ENCODE measurements around the gene BEST2. TPM values are rescaled to one million over a fixed set of nuclear protein-coding genes. Genes with fewer than 3 reads are reported as not detected.

BEST2 gene
- total and polyA plus RNA-seq, 2 of the 4 experiments (the other 2 are of a cell fraction): not detected

DNA sequence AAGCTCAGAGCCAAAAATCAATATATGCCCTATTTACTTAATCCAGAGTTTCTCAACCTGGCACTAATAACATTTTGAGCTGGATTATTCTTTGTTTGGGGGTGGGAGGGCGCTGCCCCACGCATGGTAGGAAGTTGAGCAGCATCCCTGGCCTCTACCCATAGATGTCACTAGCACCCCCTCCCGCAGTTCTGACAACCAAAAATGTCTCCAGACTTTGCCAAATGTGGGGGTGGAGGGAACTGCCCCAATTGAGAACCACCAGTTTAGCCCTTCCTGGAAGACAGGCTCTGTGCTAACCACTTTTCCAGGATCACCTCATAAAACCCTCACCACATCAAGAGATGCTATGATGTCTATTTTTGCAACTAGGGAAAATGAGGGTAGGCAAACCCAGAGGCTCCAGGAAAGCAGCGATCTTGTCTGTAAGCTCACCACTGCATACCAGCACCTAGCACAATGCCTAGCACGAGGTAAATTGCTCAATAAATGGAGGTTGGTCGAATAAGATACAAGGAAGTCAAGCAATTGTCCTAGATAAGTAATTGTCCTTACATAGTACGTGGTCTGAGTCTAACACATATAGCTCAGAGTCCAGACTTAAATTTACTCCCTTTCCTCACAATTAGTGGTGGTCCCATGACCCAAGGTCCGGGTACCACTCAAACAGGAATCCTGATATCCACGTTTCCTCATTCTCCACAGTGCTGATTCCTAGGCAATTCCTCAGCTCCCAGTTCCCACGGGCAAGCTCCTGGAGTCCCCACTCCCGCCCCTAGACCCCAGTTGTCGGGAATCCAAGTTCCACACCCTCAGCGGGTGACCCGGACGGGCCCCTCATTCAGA, 18.0 kb upstream of the BEST2 start:
- no peak for TF ChIP-seq SMC3 (IDR thresholded peaks at IDR 0.05; ENCODE audit: low read depth, low read length)
- TF ChIP-seq RCOR1 (IDR thresholded peaks at IDR 0.05; ENCODE audit: insufficient replicate concordance, low read length): no peak
- peak; percentile 26; the same call in 1 of the 2 replicates for TF ChIP-seq MXI1 (IDR thresholded peaks at IDR 0.05; ENCODE audit: borderline replicate concordance, low read depth, low read length)
- no peak; the same call in 1 of the 2 replicates for TF ChIP-seq POLR2A (IDR thresholded peaks at IDR 0.05; ENCODE audit: low read depth, low read length)
- TF ChIP-seq CHD1 (IDR thresholded peaks at IDR 0.05; ENCODE audit: low read depth, low read length): 0 out of 2 replicates have a peak, but pooled peaks have one; percentile 24
- TF ChIP-seq MAFK (IDR thresholded peaks at IDR 0.05; ENCODE audit: low read depth, low read length): no peak
- TF ChIP-seq, protein P1, sequence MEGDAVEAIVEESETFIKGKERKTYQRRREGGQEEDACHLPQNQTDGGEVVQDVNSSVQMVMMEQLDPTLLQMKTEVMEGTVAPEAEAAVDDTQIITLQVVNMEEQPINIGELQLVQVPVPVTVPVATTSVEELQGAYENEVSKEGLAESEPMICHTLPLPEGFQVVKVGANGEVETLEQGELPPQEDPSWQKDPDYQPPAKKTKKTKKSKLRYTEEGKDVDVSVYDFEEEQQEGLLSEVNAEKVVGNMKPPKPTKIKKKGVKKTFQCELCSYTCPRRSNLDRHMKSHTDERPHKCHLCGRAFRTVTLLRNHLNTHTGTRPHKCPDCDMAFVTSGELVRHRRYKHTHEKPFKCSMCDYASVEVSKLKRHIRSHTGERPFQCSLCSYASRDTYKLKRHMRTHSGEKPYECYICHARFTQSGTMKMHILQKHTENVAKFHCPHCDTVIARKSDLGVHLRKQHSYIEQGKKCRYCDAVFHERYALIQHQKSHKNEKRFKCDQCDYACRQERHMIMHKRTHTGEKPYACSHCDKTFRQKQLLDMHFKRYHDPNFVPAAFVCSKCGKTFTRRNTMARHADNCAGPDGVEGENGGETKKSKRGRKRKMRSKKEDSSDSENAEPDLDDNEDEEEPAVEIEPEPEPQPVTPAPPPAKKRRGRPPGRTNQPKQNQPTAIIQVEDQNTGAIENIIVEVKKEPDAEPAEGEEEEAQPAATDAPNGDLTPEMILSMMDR (conservative IDR thresholded peaks at IDR 0.05; ENCODE audit: low read depth, low read length): peak; percentile 49
- no peak for TF ChIP-seq RFX5 (IDR thresholded peaks at IDR 0.05; ENCODE audit: low read depth, low read length)
- TF ChIP-seq MAZ (IDR thresholded peaks at IDR 0.05; ENCODE audit: borderline replicate concordance, low read depth, low read length): peak; percentile 36; the same call in 1 of the 2 replicates
- TF ChIP-seq CEBPB (IDR thresholded peaks at IDR 0.05; ENCODE audit: low read depth, low read length): peak; percentile 64; the same call in 1 of the 2 replicates
- TF ChIP-seq, protein P2, sequence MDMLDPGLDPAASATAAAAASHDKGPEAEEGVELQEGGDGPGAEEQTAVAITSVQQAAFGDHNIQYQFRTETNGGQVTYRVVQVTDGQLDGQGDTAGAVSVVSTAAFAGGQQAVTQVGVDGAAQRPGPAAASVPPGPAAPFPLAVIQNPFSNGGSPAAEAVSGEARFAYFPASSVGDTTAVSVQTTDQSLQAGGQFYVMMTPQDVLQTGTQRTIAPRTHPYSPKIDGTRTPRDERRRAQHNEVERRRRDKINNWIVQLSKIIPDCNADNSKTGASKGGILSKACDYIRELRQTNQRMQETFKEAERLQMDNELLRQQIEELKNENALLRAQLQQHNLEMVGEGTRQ (IDR thresholded peaks at IDR 0.05; ENCODE audit: low read depth, low read length): no peak
- peak overlapping the region in 1 of 2 experiments; percentile 95; a peak in 2 of 4 replicates for H4K8ac ChIP-seq (ENCODE audit: low read depth in 2 of 2, low read length in 2 of 2)
- H3K4ac ChIP-seq (ENCODE audit: low read depth, low read length): peak overlapping the region; percentile 87
- H4K5ac ChIP-seq (ENCODE audit: low read depth, low read length): peak overlapping the region; percentile 41; the same call in 1 of the 2 replicates
- no peaks in the 10 kb centered on the region for H3K27me3 ChIP-seq (ENCODE audit: control insufficient read depth, insufficient read depth, low read length)
- peak overlapping the region; percentile 35; the same call in 1 of the 2 replicates for H2AK5ac ChIP-seq (ENCODE audit: low read depth, low read length)
- peak overlapping the region; percentile 97 for H3K4me2 ChIP-seq (ENCODE audit: low read depth, low read length)
- peak overlapping the region; percentile 93 for H3K23ac ChIP-seq (ENCODE audit: low read depth, low read length)
- H3K9me3 ChIP-seq (ENCODE audit: control insufficient read depth, insufficient read depth, low read length): no peaks in the 10 kb centered on the region
- in situ Hi-C loops (cut with MboI; ENCODE audit: low sequenced_read_pairs): no loop called here
- WGBS, 2 experiments (ENCODE audit: extremely low coverage in 2 of 2, insufficient read length in 1 of 2): 0% methylated on average over 1 of the region's 15 CpGs; no CpG with 5 or more reads in 1 of the 2 experiments
- H3K9me1 ChIP-seq (ENCODE audit: insufficient read depth, low read length): peaks cover 12% of the 10 kb centered on the region
- ATAC-seq (ENCODE audit: low read depth) (no peak), DNase-seq (peak; percentile 45)
- dilution Hi-C loops (cut with HindIII; ENCODE audit: low sequenced_read_pairs, unreplicated experiment): no loop called here
- H3K4me3 ChIP-seq (ENCODE audit: insufficient read depth, low read depth, low read length): peak overlapping the region; percentile 95
- H3K9ac ChIP-seq (ENCODE audit: low read depth, low read length): peak overlapping the region; percentile 92
- H2BK5ac ChIP-seq (ENCODE audit: low read depth, low read length, poor library complexity, severe bottlenecking): peak overlapping the region; percentile 94
- peak overlapping the region; percentile 20 for H3K14ac ChIP-seq (replicated peaks; ENCODE audit: low read depth, low read length)
- H3K36me3 ChIP-seq (ENCODE audit: control insufficient read depth, insufficient read depth, low read length): peaks cover 32% of the 10 kb centered on the region
- H2BK15ac ChIP-seq (ENCODE audit: low read depth, low read length): no peak overlapping the region
- H2BK120ac ChIP-seq (ENCODE audit: low read depth, low read length): peak overlapping the region; percentile 12; the same call in 1 of the 2 replicates
- H2BK20ac ChIP-seq (ENCODE audit: low read depth, low read length): no peak overlapping the region
- H3K79me1 ChIP-seq (ENCODE audit: low read depth in 1 of 2, low read length in 2 of 2): peaks cover 14 to 61% of the 10 kb centered on the region in 2 experiments
- H3K4me1 ChIP-seq (ENCODE audit: control insufficient read depth, insufficient read depth, low read length): peaks cover 10% of the 10 kb centered on the region
- H4K20me1 ChIP-seq (ENCODE audit: insufficient read depth, low read length): peaks cover 39% of the 10 kb centered on the region
- peak overlapping the region; percentile 98 for H3K27ac ChIP-seq (ENCODE audit: insufficient read depth, low read length)
- no peak overlapping the region for H3K18ac ChIP-seq (ENCODE audit: low read depth, low read length)
- peak overlapping the region; percentile 45; the same call in 1 of the 2 replicates for H3K56ac ChIP-seq (ENCODE audit: extremely low read depth, insufficient read depth, low read length)
- BruUV-seq (replicated peaks): no TSS peak
- intact Hi-C loops (cut with micrococcal nuclease): loop anchor here (1.0 kb wide), 1 partner anchor 11 kb away; no protein-coding TSS in a partner anchor
- ChIA-PET POLR2A (ENCODE audit: unreplicated experiment) (interaction anchor here (0.6 to 1.4 kb wide), 3 partner anchors 10 to 120 kb away, joined by 4 to 8 read pairs (median 5); partner anchors contain the start of gene TNPO2), CTCF (interaction anchor here (0.7 to 1.4 kb wide), 6 partner anchors 10 to 114 kb away, joined by 3 to 8 read pairs (median 3); no protein-coding TSS in a partner anchor)
- H4K91ac ChIP-seq (ENCODE audit: insufficient read depth, low read depth, low read length): peak overlapping the region; percentile 7; the same call in 1 of the 2 replicates
- peak overlapping the region; percentile 94 for H2AFZ ChIP-seq (replicated peaks; ENCODE audit: low read length, poor library complexity)
- peak overlapping the region; percentile 95 for H2AK9ac ChIP-seq (replicated peaks; ENCODE audit: low read depth, low read length, poor library complexity)
